HEK293 (cell line): ENCODE data around the gene MRPL28.

ENCODE experiments used
- BCL11B ChIP-seq: fragments of 450-650 bp; formaldehyde crosslinking; IDR thresholded peaks from 2 replicates; pipeline ENCODE4 v1.5.1; 2016; ENCODE audit warnings: low read depth, missing biosample characterization, missing genetic modification characterization
- HOXC10 ChIP-seq: sonication (generic); formaldehyde crosslinking; IDR thresholded peaks from 2 replicates; pipeline ENCODE4 v1.8.1; 2023; ENCODE audit warnings: mild to moderate bottlenecking, missing genetic modification reagents
- SETDB1 ChIP-seq: IDR thresholded peaks from one replicate; pipeline ENCODE4 v1.6.1; 2017; ENCODE audit warnings: mild to moderate bottlenecking, low read length, moderate library complexity, mixed read lengths; ENCODE audit not compliant: insufficient read length
- SP7 ChIP-seq: fragments of 450-650 bp; formaldehyde crosslinking; IDR thresholded peaks from 2 replicates; pipeline ENCODE4 v1.5.1; 2016; ENCODE audit warnings: missing biosample characterization, missing genetic modification characterization
- ZBTB20 ChIP-seq: fragments of 450-650 bp; formaldehyde crosslinking; IDR thresholded peaks from 2 replicates; pipeline ENCODE4 v1.5.1; 2016; ENCODE audit warnings: missing biosample characterization, missing genetic modification characterization
- ZBTB21 ChIP-seq: fragments of 450-650 bp; formaldehyde crosslinking; IDR thresholded peaks from 2 replicates; pipeline ENCODE4 v1.5.1; 2017; ENCODE audit warnings: missing biosample characterization, missing genetic modification characterization
- ZNF155 ChIP-seq: fragments of 450-650 bp; formaldehyde crosslinking; IDR thresholded peaks from 2 replicates; pipeline ENCODE4 v1.5.1; 2016; ENCODE audit warnings: missing biosample characterization, missing genetic modification characterization
- ZNF2 ChIP-seq: fragments of 450-650 bp; formaldehyde crosslinking; IDR thresholded peaks from 2 replicates; pipeline ENCODE4 v1.5.1; 2016; ENCODE audit warnings: missing biosample characterization, missing genetic modification characterization
- ZNF274 ChIP-seq, 2 experiments: fragments of 200-500 bp in 1 of 2; fragments of 450-650 bp in 1 of 2; sonication (Bioruptor generic) in 1 of 2; formaldehyde crosslinking in 1 of 2; IDR thresholded peaks; 2 replicates each; pipeline versions ENCODE4 v1.5.1 to v1.6.1; 2014 to 2016; ENCODE audit warnings: borderline replicate concordance in 1 of 2, inconsistent platforms in 1 of 2, low read length in 1 of 2, missing biosample characterization in 1 of 2, missing genetic modification characterization in 1 of 2
- ZNF302 ChIP-seq: fragments of 450-650 bp; formaldehyde crosslinking; IDR thresholded peaks from 2 replicates; pipeline ENCODE4 v1.5.1; 2016; ENCODE audit warnings: missing biosample characterization, missing genetic modification characterization, low read depth
- ZNF341 ChIP-seq: fragments of 450-650 bp; formaldehyde crosslinking; IDR thresholded peaks from 2 replicates; pipeline ENCODE4; 2016; ENCODE audit warnings: low read depth, missing biosample characterization, missing genetic modification characterization
- ZNF366 ChIP-seq: fragments of 450-650 bp; formaldehyde crosslinking; conservative IDR thresholded peaks from 2 replicates; pipeline ENCODE4 v1.5.1; 2016; ENCODE audit warnings: missing biosample characterization, missing genetic modification characterization
- ZNF510 ChIP-seq: fragments of 450-650 bp; formaldehyde crosslinking; IDR thresholded peaks from 2 replicates; pipeline ENCODE4 v1.5.1; 2018; ENCODE audit warnings: mild to moderate bottlenecking, missing genetic modification characterization, missing biosample characterization; ENCODE audit not compliant: insufficient replicate concordance
- ZNF558 ChIP-seq: fragments of 450-650 bp; formaldehyde crosslinking; IDR thresholded peaks from 2 replicates; pipeline ENCODE4 v1.5.1; 2016; ENCODE audit warnings: missing biosample characterization, missing genetic modification characterization
- ZNF585B ChIP-seq: fragments of 450-650 bp; formaldehyde crosslinking; IDR thresholded peaks from 2 replicates; pipeline ENCODE4 v1.5.1; 2016; ENCODE audit warnings: missing biosample characterization, missing genetic modification characterization
- ZNF610 ChIP-seq: fragments of 450-650 bp; formaldehyde crosslinking; IDR thresholded peaks from 2 replicates; pipeline ENCODE4 v1.5.1; 2016; ENCODE audit warnings: missing biosample characterization, missing genetic modification characterization, borderline replicate concordance
- ZNF747 ChIP-seq: fragments of 450-650 bp; formaldehyde crosslinking; IDR thresholded peaks from 2 replicates; pipeline ENCODE4 v1.5.1; 2016; ENCODE audit warnings: missing biosample characterization, missing genetic modification characterization
- ZNF837 ChIP-seq: fragments of 450-650 bp; formaldehyde crosslinking; IDR thresholded peaks from 2 replicates; pipeline ENCODE4 v1.5.1; 2016; ENCODE audit warnings: missing biosample characterization, missing genetic modification characterization
- ZSCAN23 ChIP-seq: fragments of 450-650 bp; formaldehyde crosslinking; IDR thresholded peaks from 2 replicates; pipeline ENCODE4 v1.5.1; 2016; ENCODE audit warnings: missing biosample characterization, missing genetic modification characterization
- TF ChIP-seq, protein P1 (sequence below): fragments of 450-650 bp; formaldehyde crosslinking; IDR thresholded peaks from 2 replicates; pipeline ENCODE4; 2016; ENCODE audit warnings: missing biosample characterization, missing genetic modification characterization
- TF ChIP-seq, protein P2 (sequence below): fragments of 450-650 bp; formaldehyde crosslinking; IDR thresholded peaks from 2 replicates; pipeline ENCODE4 v1.5.1; 2016; ENCODE audit warnings: missing biosample characterization, missing genetic modification characterization
- TF ChIP-seq, protein P3 (sequence below): fragments of 450-650 bp; formaldehyde crosslinking; IDR thresholded peaks from 2 replicates; pipeline ENCODE4 v1.5.1; 2016; ENCODE audit warnings: missing biosample characterization, missing genetic modification characterization
- TF ChIP-seq, protein P4 (sequence below): fragments of 450-650 bp; formaldehyde crosslinking; optimal IDR thresholded peaks from 2 replicates; pipeline ENCODE3; 2016; ENCODE audit warnings: missing biosample characterization, mild to moderate bottlenecking, missing genetic modification characterization
- TF ChIP-seq, protein P5 (sequence below): fragments of 450-650 bp; formaldehyde crosslinking; IDR thresholded peaks from 2 replicates; pipeline ENCODE4 v1.5.1; 2017; ENCODE audit warnings: missing biosample characterization, missing genetic modification characterization
- TF ChIP-seq, protein P6 (sequence below): fragments of 450-650 bp; formaldehyde crosslinking; IDR thresholded peaks from 2 replicates; pipeline ENCODE4 v1.5.1; 2016; ENCODE audit warnings: missing biosample characterization, missing genetic modification characterization
- TF ChIP-seq, protein P7 (sequence below): fragments of 450-650 bp; formaldehyde crosslinking; IDR thresholded peaks from 2 replicates; pipeline ENCODE4 v1.5.1; 2016; ENCODE audit warnings: missing biosample characterization, missing genetic modification characterization, borderline replicate concordance

Gene MRPL28

DNA sequence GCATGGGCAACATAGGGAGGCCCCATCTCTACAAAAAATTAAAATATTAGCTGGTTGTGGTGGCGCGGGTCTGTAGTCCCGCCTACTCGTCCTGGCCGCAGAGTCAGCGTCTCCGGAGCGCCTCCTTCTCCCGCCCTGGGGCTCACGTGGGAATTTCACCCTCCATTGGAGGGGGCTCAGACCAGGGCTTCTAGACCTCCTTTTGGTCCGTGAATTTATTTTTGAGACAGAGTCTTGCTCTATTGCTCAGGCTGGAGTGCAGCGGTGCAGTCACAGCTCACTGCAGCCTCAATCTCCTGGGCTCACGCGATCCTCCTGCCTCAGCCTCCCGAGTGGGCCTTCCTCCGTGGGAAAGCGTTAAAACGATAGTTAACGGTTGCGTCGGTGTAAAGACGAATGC is 26.3 kb upstream of the MRPL28 start (continued):
- TF ChIP-seq, protein P1, sequence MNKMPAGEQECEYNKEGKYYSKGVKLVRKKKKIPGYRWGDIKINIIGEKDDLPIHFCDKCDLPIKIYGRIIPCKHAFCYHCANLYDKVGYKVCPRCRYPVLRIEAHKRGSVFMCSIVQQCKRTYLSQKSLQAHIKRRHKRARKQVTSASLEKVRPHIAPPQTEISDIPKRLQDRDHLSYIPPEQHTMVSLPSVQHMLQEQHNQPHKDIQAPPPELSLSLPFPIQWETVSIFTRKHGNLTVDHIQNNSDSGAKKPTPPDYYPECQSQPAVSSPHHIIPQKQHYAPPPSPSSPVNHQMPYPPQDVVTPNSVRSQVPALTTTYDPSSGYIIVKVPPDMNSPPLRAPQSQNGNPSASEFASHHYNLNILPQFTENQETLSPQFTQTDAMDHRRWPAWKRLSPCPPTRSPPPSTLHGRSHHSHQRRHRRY (tag by site-specific recombination) = no peak
- TF ChIP-seq ZNF585B (tag by site-specific recombination) (no peak), SETDB1 (no peak), ZNF510 (no peak), ZNF747 (no peak), ZNF302 (no peak), ZNF341 (tag by site-specific recombination) (no peak), BCL11B (tag by site-specific recombination) (no peak), ZNF155 (tag by site-specific recombination) (no peak), ZBTB21 (tag by site-specific recombination) (no peak), ZNF558 (tag by site-specific recombination) (no peak), ZNF366 (no peak), SP7 (tag by site-specific recombination) (peak; percentile 43), ZSCAN23 (tag by site-specific recombination) (no peak; the same call in 1 of the 2 replicates), ZNF274 (IDR thresholded peaks at IDR 0.05; ENCODE audit: low read length) (no peak), ZNF274 (tag by site-specific recombination; IDR thresholded peaks at IDR 0.05; ENCODE audit: borderline replicate concordance) (no peak), ZBTB20 (tag by site-specific recombination) (peak; percentile 68; the same call in 1 of the 2 replicates), ZNF837 (no peak), HOXC10 (CRISPR knock-in tag) (no peak), ZNF2 (0 out of 2 replicates have a peak, but pooled peaks have one; percentile 28), ZNF610 (tag by site-specific recombination) (0 out of 2 replicates have a peak, but pooled peaks have one; percentile 19)
- TF ChIP-seq, protein P2, sequence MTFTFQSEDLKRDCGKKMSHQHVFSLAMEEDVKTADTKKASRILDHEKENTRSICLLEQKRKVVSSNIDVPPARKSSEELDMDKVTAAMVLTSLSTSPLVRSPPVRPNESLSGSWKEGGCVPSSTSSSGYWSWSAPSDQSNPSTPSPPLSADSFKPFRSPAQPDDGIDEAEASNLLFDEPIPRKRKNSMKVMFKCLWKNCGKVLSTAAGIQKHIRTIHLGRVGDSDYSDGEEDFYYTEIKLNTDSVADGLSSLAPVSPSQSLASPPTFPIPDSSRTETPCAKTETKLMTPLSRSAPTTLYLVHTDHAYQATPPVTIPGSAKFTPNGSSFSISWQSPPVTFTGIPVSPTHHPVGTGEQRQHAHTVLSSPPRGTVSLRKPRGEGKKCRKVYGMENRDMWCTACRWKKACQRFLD = no peak
- TF ChIP-seq, protein P3, sequence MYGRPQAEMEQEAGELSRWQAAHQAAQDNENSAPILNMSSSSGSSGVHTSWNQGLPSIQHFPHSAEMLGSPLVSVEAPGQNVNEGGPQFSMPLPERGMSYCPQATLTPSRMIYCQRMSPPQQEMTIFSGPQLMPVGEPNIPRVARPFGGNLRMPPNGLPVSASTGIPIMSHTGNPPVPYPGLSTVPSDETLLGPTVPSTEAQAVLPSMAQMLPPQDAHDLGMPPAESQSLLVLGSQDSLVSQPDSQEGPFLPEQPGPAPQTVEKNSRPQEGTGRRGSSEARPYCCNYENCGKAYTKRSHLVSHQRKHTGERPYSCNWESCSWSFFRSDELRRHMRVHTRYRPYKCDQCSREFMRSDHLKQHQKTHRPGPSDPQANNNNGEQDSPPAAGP = no peak; the same call in 1 of the 2 replicates
- TF ChIP-seq, protein P4, sequence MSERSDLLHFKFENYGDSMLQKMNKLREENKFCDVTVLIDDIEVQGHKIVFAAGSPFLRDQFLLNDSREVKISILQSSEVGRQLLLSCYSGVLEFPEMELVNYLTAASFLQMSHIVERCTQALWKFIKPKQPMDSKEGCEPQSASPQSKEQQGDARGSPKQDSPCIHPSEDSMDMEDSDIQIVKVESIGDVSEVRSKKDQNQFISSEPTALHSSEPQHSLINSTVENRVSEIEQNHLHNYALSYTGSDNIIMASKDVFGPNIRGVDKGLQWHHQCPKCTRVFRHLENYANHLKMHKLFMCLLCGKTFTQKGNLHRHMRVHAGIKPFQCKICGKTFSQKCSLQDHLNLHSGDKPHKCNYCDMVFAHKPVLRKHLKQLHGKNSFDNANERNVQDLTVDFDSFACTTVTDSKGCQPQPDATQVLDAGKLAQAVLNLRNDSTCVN (tag by site-specific recombination) = peak; percentile 30
- TF ChIP-seq, protein P5, sequence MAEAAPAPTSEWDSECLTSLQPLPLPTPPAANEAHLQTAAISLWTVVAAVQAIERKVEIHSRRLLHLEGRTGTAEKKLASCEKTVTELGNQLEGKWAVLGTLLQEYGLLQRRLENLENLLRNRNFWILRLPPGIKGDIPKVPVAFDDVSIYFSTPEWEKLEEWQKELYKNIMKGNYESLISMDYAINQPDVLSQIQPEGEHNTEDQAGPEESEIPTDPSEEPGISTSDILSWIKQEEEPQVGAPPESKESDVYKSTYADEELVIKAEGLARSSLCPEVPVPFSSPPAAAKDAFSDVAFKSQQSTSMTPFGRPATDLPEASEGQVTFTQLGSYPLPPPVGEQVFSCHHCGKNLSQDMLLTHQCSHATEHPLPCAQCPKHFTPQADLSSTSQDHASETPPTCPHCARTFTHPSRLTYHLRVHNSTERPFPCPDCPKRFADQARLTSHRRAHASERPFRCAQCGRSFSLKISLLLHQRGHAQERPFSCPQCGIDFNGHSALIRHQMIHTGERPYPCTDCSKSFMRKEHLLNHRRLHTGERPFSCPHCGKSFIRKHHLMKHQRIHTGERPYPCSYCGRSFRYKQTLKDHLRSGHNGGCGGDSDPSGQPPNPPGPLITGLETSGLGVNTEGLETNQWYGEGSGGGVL (tag by site-specific recombination) = peak; percentile 51; the same call in 1 of the 2 replicates
- TF ChIP-seq, protein P6, sequence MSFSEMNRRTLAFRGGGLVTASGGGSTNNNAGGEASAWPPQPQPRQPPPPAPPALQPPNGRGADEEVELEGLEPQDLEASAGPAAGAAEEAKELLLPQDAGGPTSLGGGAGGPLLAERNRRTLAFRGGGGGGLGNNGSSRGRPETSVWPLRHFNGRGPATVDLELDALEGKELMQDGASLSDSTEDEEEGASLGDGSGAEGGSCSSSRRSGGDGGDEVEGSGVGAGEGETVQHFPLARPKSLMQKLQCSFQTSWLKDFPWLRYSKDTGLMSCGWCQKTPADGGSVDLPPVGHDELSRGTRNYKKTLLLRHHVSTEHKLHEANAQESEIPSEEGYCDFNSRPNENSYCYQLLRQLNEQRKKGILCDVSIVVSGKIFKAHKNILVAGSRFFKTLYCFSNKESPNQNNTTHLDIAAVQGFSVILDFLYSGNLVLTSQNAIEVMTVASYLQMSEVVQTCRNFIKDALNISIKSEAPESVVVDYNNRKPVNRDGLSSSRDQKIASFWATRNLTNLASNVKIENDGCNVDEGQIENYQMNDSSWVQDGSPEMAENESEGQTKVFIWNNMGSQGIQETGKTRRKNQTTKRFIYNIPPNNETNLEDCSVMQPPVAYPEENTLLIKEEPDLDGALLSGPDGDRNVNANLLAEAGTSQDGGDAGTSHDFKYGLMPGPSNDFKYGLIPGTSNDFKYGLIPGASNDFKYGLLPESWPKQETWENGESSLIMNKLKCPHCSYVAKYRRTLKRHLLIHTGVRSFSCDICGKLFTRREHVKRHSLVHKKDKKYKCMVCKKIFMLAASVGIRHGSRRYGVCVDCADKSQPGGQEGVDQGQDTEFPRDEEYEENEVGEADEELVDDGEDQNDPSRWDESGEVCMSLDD (tag by site-specific recombination) = peak; percentile 62; the same call in 1 of the 2 replicates
- TF ChIP-seq, protein P7, sequence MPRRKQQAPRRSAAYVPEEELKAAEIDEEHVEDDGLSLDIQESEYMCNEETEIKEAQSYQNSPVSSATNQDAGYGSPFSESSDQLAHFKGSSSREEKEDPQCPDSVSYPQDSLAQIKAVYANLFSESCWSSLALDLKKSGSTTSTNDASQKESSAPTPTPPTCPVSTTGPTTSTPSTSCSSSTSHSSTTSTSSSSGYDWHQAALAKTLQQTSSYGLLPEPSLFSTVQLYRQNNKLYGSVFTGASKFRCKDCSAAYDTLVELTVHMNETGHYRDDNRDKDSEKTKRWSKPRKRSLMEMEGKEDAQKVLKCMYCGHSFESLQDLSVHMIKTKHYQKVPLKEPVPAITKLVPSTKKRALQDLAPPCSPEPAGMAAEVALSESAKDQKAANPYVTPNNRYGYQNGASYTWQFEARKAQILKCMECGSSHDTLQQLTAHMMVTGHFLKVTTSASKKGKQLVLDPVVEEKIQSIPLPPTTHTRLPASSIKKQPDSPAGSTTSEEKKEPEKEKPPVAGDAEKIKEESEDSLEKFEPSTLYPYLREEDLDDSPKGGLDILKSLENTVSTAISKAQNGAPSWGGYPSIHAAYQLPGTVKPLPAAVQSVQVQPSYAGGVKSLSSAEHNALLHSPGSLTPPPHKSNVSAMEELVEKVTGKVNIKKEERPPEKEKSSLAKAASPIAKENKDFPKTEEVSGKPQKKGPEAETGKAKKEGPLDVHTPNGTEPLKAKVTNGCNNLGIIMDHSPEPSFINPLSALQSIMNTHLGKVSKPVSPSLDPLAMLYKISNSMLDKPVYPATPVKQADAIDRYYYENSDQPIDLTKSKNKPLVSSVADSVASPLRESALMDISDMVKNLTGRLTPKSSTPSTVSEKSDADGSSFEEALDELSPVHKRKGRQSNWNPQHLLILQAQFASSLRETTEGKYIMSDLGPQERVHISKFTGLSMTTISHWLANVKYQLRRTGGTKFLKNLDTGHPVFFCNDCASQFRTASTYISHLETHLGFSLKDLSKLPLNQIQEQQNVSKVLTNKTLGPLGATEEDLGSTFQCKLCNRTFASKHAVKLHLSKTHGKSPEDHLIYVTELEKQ (tag by site-specific recombination) = no peak
